GM21423 (cell line): ENCODE measurements around the gene SELENON.

Source experiments
- ATAC-seq: cut with Tn5 transposase; IDR thresholded peaks from one replicate; pipeline ENCODE4 v1.9.1; 2021; ENCODE audit warnings: mild to moderate bottlenecking, moderate library complexity; ENCODE audit not compliant: unreplicated experiment

SELENON gene

DNA sequence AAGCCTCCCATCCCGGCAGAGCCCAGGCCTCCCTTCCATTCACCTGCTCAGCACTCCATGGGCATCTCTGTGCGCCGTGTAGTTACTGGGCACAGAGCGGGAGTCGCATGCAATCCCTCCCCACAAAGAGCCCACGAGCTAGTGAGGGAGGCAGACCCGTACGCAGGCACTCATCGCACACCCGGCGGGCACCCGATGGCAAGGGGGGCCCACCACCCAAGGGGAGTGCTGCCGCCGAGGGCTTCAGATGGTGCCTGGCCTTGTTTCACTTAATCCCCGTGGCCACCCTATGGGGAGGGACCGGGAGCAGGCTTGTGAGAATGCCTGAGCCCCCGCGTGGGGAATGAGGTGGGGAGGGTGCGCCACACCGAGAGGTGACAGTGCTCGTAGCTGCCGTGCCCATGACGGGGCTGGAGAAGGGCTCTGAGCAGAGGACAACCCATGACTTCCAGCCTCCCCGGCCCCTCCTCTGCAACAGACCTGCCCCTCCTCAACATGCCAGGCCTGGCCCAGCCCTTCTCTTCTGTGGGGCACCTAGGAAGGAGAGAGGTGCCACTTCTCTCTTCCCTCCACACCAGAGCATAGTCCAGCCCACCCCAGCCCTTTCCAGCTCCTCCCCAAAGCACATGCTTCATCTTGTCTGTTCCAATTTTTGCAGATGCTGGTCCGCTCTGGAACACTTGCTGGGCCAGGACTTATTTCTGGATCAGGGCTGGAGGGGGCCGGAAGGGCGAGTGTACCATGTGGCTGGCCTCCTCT, 30.2 kb upstream of the SELENON start:
- ATAC-seq: no peak

DNA sequence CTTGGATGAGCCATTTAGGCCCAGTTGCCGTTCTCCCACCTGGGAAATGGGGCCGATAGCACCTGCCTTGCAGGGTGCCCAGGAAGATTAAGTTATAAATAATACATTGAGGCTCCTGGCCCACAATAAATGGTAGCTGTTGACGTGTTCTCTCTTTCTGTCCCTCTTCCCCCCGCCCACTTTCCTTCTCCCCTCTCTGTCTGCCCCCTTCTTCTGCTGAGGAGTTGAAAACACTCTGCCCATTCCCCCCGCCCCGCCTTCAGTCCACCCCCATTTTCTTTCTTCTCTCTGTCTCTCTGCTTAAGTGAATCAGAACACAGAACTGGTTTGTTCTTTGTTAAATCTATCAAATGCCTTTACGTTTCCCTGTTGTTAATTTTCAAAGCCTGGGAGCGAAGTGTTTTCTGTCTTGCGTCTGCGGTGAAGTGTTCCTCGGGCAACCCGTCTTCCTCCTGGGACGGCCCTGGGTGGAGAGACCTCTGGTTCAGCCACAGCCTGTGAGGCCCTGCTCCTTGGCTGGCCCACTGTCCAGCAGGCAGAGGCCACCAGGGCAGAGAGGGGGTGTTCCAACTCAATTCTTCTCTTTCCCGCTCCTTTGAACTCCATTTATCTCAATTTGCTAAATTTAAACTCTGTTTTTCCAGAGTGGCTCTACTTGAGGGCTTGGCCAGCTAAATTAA, 29.3 kb upstream of the SELENON start:
- ATAC-seq: no peak

DNA sequence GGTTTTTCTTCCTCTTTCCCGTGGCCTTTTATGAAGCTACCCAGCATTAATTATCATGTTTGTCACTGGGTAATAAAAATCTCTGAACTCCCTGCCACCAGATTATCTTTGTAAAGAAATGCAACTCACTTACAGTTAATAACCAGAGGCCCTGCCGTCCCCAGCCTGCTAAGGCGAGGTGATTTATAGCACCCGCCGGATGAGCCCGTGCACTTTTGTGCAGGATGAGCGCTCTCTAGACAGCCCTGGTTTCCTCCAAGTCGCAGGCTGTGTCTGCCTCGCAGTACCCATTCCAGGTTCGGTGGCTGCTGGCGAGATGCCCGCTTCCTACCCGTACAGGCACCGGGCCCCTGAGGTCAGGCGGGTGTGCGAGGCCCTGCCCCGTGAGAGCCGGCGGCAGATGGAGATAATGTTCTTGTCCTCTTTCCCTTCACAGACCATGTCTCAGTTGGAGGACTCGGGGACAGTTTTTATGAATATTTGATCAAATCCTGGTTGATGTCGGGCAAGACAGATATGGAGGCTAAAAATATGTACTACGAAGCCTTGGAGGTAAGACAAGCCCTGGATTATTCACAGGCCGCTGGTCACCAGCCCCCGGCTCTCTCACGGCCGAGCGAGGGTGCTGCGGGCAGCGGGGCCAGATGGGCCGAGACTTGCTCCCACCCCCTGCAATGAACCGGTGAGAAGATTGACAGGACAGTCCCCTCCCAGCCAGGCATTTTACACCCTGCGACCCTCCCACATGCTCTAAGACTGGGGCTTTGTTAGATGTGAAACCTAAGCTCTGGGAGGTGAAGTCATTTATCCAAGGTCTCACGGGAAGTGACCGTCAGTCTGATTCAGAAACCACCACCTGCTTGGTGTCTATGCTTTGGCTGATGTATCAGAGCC, 28.5 kb upstream of the SELENON start:
- no peak for ATAC-seq

DNA sequence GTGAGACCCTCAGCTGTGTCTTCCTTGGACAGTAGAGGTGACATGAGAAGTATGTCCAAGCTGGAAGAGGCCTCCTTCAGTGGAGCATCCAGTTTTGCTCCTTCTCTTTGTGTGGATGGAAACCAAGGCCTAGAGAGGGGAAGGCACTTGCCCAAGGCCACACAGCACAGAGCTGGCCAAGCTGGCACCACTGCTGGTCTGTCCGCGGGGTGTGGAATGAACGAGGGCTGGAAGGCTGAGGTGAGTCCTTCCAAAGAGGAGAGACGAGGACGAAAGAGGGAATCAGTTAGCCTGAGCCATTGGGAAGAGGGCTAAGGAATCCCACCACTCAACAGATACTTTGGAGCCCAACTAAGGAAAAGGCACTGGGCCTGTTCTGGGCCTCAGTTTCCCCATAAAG, 27.8 kb upstream of the SELENON start:
- no peak for ATAC-seq

DNA sequence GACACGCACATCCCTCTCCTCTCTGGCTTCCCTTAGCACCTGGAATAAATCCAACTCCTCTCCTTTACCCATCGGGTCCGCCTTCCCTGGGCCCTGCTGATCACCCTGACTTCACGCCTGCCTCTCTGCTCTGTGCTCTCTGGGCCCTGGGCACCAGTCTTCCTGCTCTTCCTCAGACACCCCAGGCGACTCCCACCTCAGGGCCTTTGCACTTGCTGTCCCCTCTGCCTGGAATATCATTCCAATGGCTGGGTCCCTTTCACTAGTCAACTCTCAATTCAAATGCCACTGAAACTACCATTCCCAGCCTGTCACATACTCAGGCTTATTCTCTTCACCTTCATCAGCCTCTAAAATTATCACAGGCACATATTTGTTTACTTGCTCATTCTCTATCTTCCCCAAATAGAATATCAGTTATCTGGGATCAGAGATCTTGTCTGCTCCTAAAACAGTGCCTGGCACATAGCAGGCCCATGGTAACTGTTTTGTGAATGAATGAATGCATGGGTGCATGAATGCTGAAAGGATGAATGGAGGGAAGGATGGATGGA, 27.2 kb upstream of the SELENON start:
- no peak for ATAC-seq

DNA sequence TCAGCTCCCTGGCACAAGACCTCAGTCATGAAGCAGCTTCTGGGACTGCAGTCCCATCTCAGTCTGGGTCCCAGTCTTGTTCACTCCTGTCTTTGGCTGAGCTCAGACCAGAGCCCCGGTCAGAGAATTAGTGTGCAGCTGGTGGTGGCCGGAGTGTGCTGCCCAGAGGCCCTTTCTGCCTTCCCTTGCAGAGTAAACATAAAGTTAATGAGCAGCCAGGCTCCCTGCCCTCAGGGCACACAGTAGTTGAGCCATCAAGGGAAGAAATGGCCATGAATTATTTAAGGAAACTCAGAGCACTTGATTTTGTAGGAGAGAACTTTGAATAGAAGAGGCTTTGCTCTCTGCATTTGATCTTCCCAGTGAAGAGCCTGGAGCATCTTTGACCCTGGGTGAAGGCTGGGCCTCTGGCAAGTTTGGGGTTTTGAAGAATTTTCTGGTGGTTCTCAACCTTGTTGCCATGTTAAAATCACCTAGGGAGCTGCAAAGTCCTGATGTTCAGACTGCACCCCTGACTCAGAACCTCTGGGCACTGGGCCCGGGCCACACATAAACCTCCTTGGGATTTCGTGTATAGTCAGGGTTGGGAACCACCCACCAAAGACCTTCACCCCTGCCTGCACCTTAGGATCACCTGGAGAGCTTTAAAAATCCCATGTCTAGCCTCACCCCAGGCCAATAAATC, 26.4 kb upstream of the SELENON start:
- no peak for ATAC-seq

DNA sequence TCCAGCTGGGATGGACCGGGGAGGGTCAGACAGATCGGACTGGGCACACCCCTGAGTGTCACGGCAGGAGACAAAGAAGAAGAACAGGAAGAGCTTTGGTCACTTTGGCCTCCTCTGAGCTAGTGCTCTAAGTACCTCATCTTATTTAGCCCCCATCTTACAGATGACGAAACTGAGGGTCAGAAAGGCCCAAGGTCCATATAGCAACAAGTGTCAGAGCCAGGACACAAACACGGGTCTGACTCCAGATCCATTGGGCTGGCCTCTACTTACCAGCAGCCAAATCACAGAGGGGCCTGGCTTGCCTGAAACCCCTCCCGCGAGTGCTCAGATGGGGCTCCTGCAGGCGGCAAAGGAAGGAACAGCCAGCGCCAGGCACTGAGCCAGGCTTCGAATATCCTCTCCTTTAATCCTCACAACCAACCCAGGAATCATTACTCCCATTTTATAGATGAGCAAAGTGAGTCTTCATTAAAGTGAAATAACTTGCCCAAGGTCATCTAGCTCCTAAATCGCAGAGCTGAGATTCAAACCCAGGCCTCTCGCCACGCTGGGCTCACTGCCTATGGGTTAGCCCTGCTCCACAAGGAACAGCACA, 25.7 kb upstream of the SELENON start:
- no peak for ATAC-seq

DNA sequence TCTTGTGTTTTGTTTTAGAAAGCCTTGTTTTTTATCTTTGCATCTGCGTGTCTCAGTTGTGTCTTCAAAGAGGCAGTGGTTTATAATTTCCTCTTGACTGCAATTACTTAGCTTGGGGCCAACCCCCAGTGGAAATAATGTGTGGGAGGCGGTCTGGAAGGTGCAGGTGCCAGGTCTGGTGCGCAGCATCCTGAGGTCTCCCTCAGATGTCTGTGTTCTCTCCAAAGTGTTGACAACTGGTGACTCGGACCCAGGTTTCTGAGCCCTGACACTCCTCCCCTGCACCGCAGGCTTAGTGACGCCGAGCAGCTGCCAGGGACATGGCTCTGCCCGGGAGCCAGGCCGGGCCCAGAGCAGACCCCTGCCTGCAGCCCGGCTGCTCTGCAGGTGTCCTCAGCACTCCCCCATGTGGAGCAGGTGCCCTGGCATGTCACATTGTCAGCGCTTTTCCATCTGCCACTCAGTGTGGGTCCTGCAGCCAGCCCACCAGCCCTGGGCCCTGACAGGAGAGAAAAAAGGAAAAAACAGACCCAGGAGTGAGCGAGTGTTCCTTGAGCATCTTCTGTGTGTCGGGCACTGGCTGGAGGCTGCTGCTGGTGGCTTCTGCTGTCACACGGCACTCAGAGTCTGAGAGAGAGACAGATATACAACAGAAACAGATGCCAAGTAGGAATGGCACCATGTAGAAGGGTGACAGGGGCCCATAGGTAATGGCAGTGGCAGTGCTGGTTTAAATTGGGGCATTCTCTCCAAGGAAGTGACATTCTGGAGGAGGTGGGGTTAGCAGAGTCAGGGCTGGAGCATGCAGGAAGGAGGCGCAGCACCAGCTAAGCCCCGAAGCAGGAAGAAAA, 24.8 kb upstream of the SELENON start:
- no peak for ATAC-seq

DNA sequence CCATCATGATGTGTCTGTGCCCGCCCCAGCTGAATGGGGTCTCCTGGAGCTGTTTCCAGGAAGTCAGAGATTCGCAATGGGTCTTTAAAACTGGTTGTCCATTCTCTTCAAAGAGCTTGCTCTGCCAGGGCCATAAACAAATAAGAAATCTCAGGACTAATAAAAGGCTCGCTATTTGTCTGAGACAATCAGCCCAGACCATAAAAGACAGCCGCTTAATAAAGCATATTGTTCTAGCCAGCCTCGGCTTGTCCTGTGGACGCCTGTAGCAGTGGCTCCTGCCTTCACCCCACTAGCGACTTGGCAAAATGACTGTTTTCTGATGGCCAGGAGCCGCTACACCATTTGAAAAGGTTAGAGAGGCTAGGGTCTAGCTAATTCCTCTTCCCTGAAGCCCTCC, 20.6 kb upstream of the SELENON start:
- no peak for ATAC-seq

DNA sequence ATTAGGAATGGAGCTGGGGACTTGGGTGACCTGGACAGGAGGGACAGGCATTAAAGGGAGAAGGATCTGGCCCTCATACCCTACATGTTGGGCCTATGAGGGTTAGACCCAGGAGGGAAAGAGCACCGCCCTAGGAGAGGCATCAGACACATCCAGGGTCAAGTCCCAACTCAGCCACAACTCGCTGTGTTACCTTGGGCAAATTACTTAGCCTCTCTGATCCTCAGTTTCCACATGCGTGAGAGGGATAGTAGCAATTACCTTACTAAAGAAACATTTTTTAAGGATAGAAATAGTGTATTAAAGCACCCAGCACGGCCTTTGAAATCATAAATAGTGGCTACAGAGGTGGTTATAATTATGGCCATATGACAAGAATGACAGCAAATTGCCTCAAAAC, 20.1 kb upstream of the SELENON start:
- ATAC-seq: no peak

DNA sequence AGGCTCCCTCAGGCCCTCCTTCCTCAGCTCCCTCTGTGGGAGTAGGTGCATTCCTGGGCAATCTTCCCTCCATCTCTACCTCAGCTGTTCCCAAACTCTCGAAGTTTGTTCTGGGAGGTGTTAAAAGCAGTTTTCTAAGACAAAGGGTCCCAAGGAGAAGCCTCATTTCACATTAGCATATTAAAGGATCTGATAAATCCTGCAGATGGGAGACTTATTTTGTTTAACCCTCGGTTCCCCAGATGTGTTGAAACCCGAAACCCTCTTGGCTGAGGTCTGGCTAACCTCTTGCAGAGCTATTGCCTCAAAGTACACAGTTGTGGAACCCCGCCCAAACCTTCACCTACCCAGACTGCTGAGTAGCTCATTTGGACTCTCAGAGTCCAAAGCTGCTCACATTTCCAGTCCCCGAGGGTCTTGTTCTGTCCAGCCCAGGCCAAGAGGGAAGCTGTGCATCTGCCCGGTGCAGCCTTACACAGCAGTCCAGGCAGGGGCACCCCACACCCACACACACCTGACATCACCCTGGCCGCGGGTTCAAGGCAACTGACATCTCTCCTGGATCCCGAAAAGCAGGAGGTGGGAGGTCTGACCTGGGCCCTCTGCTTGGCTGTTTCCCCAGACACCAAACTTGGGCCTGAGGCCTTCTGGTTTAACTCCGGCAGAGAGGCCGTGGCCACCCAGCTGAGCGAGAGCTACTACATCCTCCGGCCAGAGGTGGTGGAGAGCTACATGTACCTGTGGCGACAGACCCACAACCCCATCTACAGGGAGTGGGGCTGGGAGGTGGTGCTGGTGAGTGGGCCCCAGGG, 19.5 kb upstream of the SELENON start:
- ATAC-seq: no peak

DNA sequence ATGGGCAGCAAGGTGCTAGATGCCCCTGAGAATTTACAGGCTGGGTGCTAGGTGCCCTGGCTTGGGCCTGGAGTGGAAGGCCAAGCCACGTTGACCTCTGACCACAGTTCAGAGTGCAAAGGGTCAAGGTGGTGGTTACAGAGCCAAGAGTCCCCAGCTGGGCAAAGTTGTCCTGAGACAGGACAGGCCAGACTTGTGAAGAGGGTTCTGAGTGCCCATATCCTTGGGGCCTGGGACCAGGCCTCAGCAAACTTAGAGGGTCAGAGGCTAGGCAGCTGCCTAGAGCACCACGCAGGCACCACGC, 18.9 kb upstream of the SELENON start:
- ATAC-seq: no peak

DNA sequence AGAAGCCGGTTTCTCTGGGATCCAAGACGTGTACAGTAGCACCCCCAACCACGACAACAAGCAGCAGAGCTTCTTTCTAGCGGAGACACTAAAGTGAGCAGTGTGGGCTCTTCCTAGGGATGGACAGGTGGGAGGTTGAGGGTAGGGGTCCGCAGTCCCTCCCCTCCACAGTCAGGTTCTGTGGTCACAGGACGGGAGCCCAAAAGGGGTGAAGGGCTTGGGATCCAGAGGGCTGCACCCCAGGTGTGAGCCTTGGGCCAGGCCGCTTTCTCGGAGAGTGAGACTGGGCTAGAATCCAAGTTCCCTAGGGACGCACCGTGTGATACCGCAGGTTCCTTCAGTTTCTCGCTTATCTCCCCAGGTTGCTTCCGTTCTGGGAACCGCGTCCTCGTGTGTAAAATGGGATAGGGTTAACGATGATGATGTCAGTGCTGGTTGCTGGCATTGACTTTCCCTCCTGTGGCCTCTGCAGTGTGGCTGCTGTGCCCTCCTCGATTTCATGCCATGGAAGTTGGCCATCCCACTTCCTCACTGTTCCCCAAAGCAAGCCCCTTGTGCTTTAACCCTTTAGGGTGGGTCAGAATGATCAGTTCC, 17.3 kb upstream of the SELENON start:
- ATAC-seq: no peak

DNA sequence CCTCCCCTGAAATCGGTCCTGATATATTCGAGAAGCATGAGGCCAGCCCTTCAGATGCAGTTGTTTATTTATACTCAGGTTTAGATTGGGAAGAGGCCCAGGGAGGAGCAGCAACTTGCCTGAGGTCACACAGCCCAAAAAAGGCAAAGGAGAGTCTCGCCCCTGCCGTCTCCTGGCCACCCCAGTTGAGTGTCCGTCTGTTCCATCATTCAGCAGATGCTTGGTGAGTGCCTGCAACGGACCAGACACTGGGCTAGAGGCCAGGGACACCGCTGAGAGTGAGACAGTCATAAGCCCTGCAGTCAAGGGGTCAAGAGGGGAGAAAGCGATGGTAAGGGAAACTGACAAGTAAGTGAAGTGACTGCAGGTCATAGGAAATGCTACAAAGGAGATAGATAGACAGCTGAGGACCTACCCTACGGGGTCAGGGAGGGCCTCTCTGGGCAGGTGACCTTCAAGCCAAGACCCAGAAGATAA, 15.4 kb upstream of the SELENON start:
- ATAC-seq: no peak

DNA sequence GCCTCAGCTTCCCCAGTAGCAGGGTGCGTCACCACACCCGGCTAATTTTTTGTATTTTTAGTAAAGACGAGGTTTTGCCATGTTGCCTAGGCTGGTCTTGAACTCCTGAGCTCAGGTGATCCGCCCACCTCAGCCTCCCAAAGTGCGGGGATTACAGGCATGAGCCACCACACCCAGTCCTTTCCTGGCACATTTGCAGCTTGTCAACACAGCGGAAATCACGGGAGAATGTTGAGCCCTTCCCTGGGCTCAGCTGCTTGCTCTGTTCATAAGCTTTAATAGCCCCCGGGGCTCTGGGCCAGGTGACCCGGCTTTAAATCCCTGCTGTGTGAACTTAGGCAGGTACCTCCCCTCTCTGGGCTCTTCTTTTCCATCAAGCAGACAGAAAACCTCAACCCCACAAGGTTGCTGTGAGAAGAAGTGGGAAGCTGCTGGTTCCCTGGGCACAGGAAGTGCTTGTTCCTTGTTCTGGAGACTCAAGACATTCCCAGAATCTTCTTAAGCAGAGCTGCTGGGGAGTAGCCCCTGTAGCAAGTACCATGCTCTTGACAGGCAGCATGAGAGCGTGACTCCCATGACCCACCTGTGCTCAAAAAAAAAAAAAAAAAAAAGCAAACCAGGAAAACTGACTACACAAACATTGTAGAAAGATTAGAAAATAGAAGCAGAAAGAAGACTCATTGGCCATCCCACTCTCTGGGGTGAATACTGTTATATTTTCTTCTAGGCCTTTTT, 14.5 kb upstream of the SELENON start:
- no peak for ATAC-seq

DNA sequence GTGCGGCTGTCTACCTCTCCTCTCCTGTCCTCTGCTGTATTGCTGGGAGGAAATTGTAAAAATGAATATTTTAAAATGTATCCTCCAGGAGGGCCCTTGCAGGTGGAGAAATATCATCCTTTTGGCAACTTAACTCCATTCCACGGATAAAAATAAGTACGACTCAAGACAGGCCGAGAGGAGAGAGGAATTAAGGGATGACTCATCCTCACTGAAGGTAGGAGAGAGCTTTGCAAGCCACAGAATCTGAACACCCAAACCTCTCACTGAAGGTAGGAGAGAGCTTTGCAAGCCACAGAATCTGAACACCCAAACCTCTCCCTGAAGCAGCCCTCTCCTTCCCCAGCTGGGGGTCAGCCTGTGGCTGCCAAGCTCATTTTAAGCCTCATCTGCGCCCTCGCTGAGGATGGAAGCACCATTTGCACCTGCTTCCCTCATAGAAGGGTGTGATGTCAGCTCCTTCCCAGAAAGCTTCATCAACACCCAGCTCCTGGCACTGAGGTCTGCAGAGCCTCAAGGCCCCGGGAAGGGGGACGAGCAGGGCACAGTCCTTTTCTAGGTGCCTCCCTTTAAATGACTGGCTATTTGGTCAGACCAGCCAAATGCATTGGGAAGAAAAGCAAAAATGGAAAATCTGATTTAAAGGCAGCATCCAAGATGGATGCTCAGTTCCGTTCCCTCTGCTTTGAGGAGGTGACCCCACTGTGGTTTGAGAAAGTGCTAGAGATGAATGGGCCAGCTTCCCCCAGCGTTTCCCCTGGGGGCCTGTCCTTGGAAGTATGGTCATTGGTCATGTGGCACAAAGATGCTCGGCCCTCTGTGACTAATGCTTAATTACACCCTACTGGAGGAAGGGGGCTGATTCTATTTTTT, 12.9 kb upstream of the SELENON start:
- ATAC-seq: no peak

DNA sequence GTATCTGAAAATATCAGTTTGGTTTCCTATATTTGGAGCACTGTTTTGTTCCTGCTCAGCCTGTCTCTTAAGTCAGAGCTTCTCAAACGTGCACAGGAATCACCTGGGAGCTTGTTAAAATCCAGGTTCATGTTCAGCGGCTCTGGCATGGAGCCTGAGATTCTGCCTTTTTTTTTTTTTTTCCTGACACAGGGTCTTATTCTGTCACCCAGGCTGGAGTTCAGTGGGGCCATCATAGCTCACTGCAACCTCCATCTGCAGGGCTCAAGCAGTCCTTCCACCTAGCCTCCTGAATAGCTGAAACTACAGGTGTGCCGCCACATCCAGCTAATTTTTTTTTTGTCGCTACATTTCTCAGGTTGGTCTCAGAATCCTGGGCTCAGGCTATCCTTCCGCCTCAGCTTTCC, 12.2 kb upstream of the SELENON start:
- no peak for ATAC-seq
